ENCODE data around the gene HOXD9.

Gene HOXD9

DNA sequence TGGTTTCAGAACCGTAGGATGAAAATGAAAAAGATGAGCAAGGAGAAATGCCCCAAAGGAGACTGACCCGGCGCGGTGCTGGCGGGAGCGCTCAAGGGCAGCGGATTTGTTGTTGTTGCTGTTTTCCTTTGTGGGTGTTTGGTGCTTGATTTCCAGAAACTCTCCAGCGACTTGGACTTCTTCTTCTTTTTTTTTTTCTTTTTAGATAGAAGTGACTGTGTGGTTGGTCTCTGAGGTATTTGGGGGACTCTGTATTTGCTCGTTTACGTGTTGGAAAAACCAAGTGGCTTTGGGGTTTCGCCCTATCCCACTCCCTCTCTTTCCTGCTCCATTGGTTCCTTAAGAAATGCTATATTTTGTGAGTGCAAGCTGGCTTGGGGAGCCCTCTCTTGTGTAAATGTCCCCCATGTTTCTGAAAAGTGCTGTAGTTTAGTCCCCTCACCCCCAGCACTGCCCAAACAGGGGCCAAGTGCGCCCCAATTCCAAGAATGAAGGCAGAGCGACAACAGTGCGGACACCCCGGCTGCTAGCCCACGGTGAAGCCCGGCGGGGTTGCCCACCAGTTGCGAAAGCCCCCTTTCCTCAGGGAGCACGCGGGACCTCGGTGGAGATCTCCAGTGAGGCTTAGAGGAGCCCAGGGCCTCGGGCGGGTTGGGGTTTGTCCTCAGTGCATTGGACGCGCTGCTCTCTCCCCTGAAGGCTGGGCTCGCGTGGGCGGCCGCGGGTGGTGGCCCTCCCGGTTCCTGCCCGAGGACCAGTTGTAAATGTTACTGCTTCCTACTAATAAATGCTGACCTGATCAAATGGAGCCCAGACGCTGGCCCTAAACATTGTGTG is 1.8 kb downstream of the HOXD9 start:
- DNase-seq (ENCODE audit: low read depth) = no peak

DNA sequence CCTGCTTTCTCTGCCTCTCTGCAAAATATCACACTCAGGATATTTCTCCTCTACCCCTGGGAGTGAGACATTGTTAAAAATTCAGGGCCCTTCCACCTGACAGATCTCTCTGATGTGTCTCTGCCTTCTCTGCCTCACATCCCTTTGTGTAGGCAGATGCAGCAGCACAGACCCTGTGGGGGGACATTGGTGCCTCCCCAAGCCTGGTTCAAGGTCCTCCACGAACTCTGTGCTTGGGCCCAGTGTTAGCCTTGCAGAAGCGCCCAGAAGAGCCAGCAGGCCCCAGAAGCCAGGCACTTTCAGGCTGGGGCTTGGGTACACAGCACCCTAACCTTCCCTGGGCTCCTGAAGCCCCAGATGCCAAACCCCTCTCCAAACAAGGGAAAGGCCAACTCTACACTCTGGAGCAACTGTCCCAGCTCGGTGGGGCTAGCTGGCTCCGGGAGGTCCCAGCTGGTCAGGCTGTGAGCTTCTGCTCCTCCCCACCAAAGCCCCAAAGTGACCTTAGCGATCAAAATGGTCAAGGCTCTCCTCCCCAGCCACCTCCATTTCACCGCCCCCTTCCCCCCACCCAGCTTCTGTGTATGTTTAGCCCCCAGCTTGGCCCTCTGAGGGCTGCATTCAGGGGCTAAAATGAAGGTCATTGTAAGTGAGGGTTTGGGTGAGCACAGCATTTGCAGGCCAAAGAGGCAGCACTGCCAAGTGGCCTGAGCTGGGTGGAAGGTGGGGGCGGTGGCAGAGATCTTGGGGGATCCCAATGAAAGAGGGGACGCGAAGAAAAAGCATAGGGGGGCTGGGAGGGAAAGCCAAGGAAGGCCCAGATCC is 2.6 kb downstream of the HOXD9 start:
- DNase-seq (ENCODE audit: low read depth) = no peak

DNA sequence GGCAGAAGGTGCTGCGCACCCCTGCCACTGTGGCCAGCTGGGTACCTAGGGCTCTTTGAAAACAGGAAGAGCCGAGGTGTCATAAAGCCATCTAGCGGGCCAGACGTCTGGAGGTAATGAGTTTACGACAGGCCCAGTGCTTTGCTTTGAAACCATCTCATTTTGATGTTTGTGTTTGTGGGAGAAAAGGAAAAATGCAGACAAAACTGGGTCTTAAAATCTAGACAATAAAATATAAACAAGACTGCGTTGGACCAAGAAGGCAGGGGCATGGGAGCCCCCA is 3.2 kb downstream of the HOXD9 start:
- DNase-seq (ENCODE audit: low read depth) = no peak

DNA sequence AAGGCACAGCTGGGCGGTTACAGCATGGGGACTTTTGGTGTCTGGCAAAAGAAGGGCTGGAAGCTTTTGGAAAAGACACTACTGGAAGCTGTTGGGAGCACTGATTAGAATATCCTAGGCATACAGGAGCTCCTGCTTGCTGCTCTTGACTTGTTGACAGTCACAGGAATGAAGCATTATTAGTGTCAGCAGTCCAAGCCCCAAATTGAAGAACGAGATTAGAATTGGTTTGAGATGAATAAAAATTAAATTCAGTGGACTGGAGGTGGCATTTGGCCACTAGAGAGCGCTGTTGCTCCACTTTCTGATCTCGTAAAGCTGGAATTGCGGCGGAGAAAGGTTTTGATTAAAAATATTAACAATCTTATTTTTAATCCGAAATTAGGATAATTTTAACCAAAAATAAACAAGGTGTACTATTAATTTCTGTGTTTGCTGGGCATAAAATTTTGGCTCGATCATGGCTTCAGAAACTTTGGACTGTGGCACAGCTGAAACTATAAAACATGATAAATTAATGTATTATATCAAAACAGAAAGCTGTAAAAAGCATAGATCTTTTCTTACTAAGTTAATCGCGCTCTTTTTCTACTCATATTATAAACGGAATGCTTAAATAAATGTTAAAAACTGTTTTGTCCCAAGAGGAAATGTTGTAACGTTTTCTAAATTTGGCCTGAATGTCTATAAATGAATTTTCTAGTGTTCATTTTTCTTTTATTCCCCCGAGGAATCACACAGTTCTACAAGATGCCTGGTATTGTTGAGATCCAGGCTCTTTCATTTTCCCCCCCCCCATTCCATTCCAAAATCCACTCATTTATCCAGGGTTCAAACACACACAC is 4.6 kb downstream of the HOXD9 start:
- peak; percentile 52 for DNase-seq (ENCODE audit: low read depth)

DNA sequence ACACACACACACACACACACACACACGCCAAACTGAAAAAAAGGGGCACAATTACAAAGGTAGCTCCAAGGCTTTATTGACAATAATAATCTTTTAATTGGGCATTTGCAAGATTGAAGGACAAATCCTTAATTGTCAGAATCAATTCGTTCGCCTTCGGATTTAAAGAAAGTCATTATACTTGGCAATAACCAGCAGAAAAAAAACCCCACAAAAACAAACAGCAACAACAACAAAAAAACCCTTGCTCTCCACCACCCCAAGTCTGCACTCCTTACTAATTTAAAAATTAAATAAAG is 5.2 kb downstream of the HOXD9 start:
- DNase-seq (ENCODE audit: low read depth) = no peak

DNA sequence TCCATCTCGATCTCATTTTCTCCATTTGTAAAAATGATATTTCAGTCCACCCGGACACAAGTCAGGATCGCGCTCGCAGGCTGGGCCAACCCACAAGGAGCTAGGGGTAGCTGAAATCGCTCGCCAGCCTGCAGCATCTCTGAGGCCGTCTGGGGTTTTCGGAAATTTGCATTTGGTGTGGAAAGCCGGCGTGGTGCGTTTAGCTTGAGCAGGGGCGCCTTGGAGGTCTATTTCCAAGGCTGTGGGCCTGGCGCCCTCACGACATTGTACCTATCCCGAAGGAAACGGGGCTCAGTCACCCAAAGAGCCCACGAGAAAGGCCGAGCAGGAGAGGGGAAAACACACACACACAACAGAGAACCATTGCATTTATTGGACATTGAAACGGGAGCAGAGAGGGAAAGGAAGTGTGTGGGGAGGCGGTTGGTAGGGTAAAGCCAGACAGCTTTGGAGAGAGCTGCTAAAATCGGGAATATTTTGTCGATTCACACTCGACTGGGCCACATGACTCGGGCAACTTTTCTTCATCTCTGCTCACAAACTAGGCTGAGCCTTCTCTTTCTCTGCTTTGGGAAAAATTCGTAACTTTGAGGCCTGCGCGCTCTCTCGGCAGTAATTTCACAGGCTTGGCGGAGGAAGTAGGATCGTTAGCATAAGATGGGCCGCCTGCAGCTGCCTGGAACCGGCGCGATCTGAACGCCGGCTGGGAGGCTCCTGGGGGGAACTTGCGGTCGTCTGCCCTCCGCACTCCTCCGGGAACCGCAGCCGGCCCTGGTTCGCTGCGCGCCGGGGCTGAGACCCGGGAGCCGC is 5.9 kb downstream of the HOXD9 start:
- DNase-seq (ENCODE audit: low read depth) = no peak

DNA sequence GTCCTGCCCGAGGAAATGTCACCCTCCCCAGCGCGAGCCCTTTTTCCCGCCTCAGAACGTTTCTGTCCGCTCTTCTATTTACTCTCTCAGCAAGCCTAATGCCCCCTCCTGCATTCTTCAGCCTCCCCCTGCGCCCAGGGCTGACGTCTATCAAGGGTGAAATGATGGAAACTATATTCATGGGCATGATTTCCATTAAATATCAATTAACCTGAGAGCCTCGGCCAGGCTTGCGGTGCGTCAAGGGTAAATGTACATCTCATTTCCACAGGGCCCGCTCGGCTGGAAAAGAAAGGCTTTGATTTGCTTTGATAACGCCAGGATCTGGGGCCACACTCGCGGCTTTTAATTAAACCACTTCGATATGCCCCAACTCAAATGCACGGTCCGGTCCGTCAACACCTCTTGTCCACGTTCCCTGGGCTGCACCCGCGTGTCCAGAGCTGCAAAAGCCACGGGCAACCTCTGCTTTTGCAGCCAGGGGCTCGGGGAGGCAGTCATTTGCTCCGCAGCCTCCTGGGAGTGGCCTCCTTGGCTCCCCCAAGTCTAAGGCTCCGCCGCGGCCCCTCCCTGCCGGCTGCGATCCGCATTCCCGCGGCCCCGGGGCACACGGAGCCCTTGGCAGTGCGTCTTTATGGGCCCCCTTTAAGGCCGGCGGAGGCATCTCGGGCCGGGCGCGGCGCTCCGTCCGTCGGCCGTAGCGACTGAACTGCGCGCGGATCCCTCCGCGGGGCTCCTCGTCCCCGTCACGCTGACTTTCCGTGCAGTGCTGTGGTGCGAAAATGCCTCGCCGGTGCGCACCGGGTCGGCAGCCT is 6.7 kb downstream of the HOXD9 start, which contains the start of gene HOXD8:
TSS of gene HOXD8 (plus strand) at position 724 of the 815 bp plus-strand sequence. CDS start 662 bp downstream, outside the sequence.
- no peak for DNase-seq (ENCODE audit: low read depth)

DNA sequence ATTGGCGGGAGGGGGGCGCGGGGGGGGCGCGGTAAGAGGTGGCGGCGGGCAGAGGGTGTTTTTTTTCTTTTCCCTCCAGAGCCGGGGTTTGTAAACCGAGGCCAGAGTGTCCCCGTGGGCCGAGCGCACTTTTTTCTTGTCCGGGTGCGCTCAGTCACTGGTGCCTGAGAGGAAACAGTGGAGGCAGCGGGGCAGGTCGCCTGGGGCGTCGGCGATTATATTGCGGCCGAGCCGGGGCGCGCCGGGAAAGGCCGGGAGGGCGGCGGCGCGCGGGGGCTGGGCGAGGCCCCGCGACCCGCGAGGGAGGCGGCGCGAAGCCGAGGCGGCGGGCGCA is 7.3 kb downstream of the HOXD9 start:
- no peak for DNase-seq (ENCODE audit: low read depth)

DNA sequence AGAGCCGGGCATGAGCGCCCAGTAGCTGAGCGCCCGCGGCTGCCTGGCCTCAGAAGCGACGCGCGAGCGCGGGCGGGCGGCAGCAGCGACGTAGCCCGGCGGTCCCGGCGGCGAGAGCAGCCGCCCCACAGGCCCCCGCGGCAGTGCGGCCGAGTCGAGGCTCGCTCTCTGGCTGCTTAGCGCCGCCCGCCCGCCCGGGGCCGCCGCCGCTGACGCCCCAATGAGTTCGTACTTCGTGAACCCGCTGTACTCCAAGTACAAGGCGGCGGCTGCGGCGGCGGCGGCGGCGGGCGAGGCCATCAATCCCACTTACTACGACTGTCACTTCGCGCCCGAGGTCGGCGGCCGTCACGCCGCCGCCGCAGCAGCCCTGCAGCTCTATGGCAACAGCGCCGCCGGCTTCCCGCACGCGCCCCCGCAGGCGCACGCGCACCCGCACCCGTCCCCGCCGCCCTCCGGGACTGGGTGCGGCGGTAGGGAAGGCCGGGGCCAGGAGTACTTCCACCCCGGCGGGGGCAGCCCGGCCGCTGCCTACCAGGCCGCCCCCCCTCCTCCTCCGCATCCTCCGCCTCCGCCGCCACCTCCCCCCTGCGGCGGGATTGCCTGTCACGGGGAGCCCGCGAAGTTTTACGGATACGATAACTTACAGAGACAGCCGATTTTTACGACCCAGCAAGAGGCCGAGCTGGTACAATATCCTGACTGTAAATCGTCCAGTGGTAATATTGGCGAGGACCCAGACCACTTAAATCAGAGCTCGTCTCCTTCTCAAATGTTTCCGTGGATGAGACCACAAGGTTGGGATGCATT is 7.8 kb downstream of the HOXD9 start:
- no peak for DNase-seq (ENCODE audit: low read depth)

DNA sequence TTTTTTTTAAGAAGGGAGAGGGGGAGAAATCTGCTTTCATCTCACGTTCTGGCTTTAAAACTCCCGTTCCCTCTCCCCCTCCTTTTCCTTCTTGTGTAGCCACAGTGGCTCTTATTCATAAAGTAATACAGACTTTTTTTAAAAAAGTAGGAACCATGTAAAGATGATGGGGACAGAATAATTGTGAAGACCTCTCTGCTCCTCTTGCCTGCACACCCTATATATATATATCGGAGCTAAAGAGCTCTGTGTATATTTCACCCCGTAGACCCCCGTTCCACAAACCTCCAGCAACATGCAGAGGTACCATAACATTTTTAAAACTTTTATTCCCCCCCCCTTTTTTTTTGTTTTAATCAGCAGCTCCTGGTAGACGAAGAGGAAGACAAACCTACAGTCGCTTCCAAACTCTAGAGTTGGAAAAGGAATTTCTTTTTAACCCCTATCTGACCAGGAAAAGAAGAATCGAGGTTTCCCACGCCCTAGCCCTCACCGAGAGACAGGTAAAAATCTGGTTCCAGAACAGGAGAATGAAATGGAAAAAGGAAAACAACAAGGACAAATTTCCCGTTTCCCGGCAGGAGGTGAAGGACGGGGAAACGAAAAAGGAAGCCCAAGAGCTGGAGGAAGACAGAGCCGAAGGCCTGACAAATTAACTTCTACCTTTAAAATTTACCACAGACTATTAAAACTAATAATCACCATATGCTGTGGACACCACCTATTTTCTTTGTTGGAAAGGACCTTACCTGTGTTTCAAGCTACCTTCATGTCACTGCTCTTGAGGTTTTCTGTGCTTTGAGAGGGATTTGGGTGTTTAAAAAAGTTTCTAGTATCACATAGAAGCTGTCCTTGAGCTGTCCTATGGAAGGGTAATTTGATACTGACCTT is 8.7 kb downstream of the HOXD9 start:
- no peak for DNase-seq (ENCODE audit: low read depth)

DNA sequence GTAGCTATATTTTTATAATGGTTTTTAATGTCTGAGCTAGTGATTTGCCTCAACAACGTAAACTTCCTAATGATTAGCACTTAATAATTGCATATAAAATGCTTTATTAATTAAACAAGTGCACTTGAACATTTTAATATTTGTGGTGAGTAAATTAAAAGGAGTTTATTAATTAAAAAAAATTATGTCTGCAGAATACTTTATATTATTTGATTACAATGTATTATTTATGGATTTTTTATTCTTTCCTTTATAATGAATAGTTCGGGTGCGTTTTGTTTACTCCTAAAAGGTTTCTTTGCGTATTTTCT is 9.3 kb downstream of the HOXD9 start:
- DNase-seq (ENCODE audit: low read depth) = no peak

DNA sequence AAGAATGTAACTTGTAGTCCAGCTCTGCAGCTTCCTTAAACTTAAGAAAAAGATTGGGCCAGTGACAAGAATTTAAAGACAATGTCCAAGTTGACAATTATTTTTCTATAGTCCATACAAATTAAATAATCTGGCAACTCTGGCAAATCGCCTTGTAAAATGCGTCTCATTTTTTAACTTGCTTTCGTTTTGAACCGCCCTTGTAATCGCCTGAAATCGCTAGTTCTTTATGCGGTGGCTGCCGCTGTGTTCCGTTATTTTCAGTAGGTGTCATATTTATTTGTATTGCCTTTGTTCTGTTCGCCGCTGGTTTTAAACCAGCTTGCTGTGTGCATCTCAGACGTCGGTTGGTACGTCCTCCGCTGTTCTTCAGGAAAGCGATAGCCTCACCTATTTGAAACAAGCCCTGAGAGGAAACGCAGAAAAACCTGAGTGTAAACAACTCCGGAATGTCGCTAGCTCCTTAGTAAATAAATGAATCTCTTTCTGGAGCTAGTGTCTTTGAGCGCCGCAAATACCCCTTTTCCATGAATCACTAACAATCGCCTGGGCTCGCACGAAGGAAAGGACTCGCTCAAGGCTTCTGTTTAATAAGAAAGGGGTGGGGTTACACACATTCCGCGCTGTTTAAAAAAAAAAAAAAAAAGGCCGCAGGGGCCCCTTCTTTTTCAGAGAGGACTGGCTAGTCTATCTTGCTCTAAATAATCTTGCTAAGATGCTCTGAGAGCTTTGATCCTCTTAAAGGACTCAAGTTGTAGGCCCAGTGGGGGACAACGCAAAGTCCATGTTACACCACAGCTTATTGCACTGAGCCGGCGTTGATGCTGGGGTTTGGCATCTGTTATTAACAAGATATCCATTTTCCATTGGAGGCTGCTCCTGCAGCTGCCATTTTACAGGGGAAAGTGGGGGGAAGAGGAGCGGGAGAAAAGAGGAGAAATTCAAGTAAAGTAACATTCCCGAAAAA is 10.0 kb downstream of the HOXD9 start:
- no peak for DNase-seq (ENCODE audit: low read depth)

DNA sequence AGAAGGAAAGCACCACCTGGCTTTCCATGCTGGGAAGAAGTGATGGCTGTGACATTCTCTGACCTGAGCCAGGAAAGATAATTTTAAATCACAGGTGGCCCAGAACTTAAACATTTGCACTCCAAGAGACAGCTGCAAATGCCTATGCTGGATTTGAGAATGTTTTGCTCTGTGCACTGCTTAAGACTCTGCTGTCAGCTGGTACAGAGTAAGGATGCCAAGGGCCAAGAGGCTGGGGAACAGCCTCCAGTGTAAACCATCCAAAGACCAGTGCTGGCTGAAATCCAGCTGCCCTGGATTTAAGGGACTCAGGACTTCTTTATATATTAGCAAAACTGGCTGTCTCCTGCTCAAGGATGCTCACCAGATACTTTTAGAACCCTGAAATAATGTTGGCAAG is 10.9 kb downstream of the HOXD9 start:
- no peak for DNase-seq (ENCODE audit: low read depth)

DNA sequence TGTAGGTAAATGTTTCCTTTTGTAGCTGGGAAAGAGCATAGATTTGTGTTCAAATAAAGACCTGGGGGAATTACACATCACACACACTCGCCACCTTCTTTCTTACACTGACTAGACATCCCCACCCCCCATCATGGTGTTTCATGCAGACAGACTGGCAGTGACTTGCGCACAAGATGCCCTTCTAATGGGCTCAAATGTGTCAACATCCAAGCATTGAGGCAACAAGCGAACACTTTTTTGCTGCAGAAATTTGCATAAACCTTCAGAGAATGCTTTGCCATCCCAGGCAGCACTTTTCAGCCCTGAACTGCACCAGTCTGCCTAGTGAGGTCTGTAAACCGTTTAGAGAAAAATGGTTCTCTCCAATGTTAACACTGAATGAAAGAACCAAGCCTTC is 11.5 kb downstream of the HOXD9 start:
- DNase-seq (ENCODE audit: low read depth) = no peak

DNA sequence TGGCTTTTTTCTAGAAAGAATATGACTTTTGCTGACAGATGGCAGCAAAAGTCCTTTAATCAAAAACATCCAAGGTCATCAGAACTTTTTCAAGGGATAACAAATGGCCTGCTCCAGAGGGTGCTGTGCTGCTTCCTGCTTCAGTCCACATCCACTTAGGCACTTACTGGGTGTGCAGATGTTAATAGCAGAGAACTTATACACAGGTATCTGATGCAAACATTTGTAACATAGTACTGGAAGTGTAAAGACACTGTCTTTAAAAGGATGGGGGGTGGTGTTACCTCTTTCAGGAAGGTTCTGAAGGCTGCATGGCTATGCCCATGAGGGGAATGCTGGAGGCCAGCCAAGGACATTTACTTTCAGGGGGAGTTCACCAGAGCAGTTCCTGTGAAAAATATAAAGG is 12.5 kb downstream of the HOXD9 start:
- no peak for DNase-seq (ENCODE audit: low read depth)

DNA sequence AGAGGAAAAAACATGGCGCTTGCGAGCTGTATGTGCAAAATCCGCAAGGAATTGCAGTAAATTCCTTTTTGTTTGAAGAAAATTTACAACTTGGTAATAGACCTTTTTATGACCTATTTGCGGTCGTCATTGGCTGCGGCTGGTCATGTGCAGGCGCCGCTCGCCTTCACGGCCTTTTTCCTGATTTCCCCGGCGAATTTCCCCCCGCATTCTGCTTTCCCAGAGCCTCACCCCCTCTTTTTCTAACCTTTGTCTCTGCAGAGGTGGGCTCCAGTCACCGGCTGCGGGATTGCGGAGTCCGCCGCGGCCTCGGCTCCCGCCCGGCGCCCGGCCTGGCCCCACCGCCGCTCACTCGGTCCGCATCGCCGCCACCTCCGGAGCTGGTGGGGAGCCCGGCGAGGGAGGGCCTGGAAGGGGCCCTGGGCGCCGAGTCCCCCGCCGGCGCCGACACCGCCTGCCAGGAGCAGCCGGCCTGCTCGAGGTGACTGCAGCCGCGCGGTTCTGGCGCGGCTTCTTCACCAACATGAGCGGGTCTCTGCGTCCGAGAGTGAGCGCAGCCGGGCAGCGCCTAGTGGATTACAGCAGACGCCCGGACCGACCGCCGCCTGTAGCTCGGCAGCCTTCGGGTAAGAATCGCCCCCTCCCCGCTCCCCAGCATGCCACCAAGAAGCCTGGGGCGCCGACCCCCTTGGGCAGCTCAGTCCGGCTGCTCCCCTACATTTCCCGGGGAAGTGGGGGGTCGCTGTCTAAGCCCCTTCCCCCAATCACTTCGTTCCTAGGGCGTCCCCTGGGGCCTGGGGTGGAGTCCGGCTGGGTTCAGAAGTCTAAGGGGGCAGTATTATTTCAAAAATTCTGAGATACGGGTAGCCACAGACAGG is 14.1 kb downstream of the HOXD9 start:
- DNase-seq (ENCODE audit: low read depth) = no peak

DNA sequence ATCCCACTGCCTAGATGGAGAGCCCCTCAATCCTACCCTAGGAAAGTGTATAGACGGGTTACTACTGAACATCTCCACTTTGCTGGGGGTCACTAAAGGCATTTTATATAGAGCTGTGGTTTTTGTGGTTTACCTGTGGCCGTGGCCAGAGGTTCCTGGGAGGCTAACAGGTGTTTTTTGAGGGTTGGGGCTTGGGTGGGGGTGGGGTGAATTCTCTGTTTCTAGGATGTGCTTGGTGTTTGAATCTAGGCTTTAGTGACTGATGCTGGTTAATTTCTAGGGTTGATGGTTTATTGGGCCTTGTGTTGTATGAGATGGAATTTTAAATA is 14.7 kb downstream of the HOXD9 start:
- no peak for DNase-seq (ENCODE audit: low read depth)
